Activated CD8-positive, alpha-beta memory T cell treated with anti-CD3 and anti-CD28 coated beads, Interleukin-2, amount 50 U/mL, for 1 hour (primary cell): ENCODE data around the gene POLE2.
"Not testable (repeated sequence)": the region's sequence is repeated elsewhere in the genome, so short reads cannot be mapped to it uniquely, and the experiment has no call there.

Experiments
- DNase-seq: peaks from one replicate; pipeline ENCODE4 v3.0.0-alpha.2; 2020; ENCODE audit errors: extremely low read depth

POLE2 gene, protein sequence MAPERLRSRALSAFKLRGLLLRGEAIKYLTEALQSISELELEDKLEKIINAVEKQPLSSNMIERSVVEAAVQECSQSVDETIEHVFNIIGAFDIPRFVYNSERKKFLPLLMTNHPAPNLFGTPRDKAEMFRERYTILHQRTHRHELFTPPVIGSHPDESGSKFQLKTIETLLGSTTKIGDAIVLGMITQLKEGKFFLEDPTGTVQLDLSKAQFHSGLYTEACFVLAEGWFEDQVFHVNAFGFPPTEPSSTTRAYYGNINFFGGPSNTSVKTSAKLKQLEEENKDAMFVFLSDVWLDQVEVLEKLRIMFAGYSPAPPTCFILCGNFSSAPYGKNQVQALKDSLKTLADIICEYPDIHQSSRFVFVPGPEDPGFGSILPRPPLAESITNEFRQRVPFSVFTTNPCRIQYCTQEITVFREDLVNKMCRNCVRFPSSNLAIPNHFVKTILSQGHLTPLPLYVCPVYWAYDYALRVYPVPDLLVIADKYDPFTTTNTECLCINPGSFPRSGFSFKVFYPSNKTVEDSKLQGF

DNA sequence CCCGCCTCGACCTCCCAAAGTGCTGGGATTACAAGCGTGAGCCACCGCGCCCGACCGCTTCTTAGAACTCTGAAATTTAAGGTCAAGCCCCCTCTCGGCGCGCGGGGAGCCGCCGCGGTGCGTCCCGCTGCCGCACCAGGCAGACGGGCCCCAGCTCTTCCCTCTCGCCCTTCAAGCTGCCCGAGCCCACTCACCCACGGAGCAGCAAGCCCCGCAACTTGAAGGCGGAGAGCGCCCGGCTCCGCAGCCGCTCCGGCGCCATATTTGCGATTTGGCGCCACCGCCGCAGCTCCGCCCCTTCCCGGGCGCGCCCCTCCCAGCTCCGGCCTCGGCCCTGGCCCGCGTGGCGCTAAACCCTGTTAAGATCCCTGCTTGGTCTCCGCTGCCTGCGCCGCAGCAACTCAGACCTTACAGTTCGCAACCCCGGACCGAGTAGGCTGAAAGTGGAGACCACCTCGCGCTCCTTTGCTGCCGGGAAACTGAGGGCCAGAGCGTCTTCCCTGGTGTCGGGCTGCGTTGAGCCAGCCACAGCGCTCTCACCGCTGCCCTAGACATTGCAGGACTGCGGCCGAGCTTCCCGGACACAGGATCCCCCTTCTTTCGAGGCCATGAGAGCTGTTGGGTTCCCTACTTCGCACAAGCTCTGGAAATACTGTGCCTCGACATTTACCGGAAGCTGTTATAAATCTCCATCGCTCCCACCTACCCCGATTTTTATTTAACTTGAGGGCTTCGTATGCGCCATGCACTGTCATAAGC, at the start of gene POLE2:
Gene POLE2 (minus strand): TSS at position 273 of the 759 bp plus-strand sequence. CDS start 11 bp downstream, at position 262.
- no peak for DNase-seq

DNA sequence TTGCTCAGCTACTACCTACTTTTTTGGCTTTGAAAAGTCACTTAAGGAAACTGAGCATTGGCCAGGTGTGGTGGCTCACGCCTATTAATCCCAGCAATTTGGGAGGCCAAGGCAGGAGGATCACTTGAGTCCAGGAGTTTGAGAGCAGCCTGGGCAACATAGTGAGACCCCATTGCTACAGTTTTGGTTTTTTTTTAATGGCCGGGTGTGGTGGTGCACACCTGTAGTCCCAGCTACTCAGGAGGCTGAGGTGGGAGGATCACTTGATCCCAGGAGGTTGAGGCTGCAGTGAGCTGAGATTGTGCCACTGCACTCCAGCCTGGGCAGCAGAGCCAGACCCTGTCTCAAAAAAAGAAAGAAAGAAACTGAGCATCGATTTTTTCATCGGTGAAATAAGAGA, 47.7 kb upstream of the POLE2 start:
- not testable (repeated sequence) for DNase-seq

DNA sequence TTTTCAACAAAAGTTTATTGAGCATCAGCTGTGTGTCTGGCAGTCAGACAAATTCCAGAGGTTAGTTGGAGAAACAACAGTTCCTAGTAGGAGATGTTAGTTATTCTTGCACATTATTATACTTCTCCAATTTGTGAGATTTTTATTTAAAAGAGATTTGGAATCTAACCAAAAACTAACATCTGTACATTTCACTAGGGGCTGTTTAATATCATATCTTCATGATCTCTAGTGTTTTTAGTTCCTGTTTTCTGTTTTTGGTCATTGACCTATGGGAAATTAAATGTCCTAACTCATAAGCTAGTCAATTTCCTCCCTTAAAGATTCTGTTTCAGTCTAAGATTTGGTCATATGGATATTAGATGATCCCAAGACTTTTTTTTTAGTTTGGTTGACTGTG, 45.8 kb upstream of the POLE2 start:
- DNase-seq = no peak

DNA sequence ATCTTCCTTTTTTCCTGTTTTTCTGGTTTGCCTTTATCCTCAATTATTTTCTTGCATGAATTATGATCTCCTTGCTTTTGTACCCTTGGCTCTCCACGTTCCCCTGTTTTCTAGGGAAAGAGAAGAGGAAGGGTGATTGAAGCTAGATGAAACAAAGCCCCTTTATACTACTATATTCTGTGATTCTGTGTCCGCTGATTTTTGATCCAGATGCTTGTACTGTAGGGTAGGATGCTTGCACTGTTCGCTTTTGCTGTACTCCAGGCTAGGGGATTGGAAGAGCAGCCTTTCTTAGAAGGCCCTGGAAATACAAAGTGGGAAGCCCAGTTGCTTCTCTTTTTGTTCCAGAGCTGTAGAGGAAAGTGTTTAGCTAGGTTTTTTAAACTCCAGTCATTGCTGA, 44.9 kb upstream of the POLE2 start:
- DNase-seq = no peak

DNA sequence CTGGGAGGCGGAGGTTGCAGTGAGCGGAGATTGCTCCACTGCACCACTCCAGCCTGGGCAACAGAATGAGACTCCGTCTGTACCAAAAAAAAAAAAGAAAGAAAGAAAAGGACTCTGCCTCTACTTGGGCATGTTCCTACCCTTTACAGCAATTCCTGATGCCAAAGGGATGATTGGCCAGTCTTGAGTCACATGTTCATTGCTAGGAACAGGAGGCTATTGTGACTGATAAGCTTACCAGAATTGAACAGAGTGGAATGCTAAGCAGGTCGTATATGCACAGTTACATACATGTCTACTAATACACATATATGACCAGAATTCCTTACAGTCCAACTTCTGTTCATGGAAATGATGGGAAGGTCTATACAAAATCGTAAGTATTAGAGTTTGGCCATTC, 39.2 kb upstream of the POLE2 start:
- no peak for DNase-seq

DNA sequence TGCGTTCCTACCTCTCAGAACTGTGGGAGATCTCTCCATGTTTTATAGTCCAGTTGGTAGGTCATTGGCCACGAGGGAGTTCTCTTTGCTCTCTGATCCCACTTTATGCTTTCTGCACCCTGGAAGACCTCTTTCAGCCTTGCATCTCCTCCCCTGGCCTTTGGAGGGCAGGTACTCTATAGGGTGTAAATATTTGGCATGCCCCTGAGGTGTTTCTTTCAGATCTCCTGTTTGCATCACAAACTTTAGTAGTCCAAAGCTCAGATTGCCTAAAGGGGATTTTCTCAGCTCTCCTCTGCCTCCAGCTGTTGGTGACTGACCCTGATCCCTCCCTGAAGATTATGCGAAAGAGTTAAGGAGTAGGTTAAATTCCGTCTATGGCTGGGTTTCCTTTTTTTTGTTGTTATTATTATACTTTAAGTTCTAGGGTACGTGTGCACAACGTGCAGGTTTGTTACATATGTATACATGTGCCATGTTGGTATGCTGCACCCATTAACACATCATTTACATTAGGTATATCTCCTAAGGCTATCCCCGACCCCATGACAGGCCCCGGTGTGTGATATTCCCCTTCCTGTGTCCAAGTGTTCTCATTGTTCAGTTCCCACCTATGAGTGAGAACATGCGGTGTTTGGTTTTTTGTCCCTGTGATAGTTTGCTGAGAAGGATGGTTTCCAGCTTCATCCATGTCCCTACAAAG, 33.9 kb upstream of the POLE2 start:
- not testable (repeated sequence) for DNase-seq

DNA sequence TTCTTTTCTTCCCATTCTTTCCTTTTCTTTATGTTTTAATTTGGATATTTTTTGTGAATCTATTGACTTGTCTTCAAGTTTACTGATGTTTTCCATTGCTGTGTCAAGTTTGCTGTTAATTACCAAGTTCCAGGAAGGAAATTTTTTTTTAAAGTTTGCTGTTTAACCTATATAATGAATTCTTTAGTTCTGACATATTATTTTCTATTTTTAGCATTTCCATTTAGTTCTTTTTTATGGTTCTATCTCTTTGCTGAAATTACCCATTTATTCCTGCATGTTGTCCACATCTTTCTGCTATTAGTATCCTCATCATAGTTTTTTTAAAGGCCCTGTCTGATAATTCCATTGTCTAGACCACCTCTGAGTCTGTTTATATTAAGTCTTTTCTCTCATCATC, 32.7 kb upstream of the POLE2 start:
- no peak for DNase-seq

DNA sequence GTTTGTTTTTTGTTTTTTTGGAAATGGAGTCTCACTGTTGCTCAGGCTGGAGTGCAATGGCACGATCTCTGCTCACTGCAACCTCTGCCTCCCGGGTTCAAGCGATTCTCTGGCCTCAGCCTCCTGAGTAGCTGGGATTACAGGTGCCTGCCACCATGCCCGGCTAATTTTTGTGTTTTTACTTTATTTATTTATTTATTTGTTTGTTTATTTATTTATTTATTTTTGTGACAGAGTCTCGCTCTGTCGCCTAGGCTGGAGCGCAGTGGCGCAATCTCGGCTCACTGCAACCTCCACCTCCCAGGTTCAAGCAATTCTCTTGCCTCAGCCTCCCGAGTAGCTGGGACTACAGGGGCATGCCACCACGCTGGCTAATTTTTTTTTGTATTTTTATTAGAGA, 23.0 kb upstream of the POLE2 start:
- DNase-seq = not testable (repeated sequence)

DNA sequence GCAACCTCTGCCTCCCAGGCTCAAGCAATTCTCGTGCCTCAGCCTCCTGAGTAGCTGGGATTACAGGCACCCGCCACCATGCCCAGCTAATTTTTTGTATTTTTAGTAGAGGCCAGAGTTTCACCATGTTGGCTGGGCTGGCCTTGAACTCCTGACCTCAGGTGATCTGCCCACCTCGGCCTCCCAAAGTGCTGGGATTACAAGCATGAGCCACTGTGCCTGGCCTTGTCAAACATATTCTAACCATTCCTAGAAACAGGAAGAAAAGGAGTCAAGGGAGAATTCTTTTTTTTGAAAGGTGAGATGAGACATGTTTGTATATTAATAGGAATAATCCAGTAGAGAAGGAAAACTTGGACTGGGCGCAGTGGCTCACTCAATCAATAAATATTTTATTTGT, 16.5 kb upstream of the POLE2 start:
- DNase-seq = not testable (repeated sequence)

DNA sequence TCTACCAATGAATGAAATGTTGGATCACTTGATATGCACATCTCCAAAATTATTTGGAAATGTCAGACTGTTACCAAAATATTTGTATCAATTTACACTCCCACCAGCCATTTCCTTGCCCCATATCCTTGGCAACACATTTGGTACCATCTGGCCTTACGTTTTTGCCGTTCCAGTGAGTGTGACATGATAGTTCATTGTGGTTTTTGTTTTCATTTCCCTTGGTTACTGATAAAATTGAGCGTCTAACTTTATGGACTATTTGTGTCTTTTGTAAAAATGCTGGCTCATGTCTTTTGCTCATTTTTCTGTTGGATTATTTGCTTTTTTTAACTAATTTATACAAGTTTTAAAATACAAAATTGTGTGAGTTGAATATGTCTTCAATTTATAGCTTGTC, 16.0 kb upstream of the POLE2 start:
- DNase-seq = no peak

DNA sequence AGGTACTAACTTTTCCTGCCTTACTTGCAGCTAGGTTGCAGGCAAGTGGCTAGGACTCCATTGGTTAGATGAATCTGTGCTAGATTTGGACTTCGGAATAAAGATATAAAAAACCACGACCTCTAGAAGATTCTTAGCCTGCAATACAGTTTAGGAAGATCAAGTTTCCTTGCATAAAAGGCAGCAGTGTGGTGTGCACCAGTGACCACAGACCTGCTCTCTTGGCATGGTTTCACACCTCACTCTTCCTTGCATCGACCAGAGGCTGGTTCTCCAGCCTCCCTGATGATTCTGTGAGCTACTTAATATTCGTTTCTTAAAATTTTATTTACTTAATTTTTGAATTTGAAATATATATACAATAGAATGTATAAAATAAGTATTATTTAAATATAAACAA, 14.7 kb upstream of the POLE2 start:
- no peak for DNase-seq

DNA sequence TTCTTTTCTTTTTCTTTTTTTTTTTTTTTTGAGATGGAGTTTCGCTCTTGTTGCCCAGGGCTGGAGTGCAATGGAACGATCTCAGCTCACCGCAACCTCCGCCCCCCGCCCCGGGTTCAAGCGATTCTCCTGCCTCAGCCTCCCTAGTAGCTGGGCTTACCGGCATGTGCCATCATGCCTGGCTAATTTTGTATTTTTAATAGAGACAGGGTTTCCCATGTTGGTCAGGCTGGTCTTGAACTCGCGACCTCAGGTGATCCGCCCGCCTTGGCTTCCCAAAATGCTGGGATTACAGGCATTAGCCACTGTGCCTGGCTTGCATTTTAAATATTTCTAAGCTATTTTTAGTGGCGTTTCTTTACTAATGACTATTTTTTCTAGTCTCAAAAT, 5.7 kb upstream of the POLE2 start:
- DNase-seq = not testable (repeated sequence)

DNA sequence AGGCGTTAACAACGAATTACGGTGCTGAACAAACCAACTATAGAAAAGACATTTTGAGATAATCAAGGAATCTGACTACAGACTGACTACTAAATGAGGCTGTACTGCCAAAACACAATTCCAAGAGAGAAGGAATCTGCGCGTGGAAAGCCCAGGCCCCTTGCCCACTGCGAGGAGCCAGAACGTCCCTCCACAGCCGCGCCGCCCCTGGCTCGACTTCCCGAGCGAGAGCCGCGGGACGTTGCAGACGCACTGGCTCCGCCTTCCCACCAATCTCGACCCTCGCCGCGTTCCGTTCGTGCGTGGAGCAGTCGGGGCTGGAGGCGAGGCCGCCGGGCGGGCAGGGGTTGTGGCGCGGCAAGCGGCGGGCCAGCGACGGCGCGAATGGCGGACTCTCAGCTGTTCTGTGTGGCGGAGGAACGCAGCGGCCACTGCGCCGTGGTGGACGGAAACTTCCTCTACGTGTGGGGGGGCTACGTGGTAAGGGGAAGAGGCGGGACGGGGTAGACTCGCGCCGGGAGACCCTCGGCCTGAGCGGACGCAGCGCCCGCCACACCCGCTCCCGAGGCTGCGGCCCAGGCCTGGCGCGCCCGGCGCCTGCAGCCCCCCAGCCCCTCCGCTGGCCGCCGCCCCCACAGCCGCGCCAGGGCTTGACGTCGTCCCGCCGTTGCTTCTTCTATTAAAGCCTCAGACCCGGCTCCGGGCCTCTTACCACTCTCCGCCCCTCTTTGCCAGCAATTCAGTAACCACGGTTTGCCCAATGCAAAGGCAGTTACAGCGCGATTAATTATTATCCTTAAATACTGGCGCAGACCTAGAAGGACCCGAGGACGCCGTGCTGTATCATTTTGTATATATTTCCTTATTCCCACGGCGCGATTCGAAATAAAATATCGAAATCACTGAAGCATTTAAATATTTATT, 5.1 kb upstream of the POLE2 start, which contains the start of gene KLHDC1:
Gene KLHDC1 (plus strand): TSS at position 310 of the 924 bp plus-strand sequence. CDS start 75 bp downstream, at position 385.
- DNase-seq = peak; percentile 49

DNA sequence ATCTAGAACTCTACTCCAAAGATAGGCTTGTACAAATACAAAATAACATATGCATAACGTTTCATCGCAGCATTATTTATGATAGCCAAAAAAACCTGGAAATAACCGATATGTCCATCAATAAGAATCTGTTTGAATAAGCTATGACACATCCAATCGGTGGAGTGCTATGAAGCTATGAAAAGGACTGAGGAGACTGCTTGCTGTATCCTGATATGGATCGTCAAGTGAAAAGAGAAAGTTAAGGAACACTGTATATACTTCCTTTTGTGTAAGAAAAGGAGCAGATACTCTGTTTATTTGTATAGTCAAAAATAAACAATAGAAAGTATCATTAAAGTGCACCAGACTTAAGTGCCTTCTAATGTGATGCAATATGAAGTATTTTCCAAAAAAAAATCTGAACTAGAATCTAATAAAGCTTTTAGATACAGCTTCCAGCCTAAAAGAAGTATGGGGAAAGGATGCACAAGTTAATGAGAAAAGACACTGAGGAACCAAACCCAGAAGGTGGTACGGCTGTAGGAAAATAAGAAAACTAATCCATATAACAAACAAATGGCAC, 4.3 kb upstream of the POLE2 start:
- no peak for DNase-seq

DNA sequence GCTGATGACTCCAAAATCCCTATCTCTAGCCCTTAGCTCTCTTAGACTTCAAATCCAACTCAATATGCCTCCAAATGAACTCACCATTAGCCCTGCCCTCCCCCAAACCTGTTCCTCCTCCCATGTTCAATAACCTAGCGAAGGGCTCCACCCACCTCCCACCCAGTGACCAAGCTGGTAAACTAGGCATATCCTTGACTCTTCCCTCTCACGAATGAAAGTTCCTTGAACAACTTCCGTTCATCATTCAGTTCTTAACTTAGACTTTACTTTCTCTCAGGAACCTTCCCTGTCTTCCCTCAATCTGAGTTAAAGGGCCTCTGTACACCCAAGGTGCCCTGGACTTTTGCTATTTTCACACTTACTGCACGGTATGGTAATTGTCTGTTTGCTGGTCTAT, 3.0 kb upstream of the POLE2 start:
- DNase-seq = no peak

DNA sequence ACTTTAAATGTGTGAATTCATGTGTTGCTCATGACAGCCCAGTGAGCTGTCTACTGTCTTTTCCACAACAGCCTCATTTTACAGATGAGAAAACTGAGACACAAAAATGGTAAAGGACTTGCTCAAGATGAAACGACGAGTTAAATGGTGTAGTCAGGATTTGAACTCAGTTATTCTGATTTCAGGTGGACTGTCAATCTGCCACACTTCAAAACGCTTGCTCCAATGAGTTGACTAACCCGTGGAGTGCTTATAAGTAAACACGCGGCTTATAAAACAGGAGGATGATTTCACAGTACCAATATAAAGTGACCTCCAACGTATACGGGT, 652 bp upstream of the POLE2 start:
- DNase-seq = no peak

DNA sequence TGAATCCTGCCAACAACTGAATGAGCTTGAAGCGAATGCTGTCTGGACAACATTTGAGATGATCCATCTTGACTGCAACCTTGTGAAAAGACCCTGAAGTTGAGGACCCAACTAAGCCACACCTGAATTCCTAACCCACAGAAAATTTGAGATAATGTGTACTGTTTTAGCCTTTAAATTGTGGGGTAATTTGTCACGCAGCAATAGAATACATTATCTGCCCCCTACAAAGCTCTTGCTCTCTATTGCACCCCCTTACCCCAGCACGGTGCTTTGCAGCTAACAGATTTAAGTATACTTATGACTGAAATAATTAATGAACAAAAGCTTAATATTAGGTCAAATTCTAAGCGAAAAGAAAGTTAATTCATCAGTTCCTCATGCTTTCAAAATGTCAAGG, 1.6 kb downstream of the POLE2 start:
- no peak for DNase-seq

DNA sequence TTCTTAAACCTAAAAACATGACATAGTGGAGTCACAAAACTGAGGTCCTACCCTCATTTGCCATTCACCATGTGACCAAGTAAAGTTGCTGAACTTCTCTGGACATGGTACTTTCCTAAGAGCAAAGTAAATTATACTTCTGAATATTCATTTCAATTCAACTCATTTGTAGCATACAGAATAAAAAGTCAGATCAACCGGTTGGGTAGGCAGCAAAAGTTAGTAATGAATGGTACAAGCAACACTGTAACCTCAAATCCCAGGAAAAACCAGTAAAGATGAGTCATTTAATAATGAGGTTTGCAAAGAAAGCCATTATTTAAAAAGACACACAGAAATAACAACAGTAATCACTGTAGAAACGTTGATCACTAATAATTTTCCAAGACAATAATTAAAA, 8.7 kb downstream of the POLE2 start:
- no peak for DNase-seq

DNA sequence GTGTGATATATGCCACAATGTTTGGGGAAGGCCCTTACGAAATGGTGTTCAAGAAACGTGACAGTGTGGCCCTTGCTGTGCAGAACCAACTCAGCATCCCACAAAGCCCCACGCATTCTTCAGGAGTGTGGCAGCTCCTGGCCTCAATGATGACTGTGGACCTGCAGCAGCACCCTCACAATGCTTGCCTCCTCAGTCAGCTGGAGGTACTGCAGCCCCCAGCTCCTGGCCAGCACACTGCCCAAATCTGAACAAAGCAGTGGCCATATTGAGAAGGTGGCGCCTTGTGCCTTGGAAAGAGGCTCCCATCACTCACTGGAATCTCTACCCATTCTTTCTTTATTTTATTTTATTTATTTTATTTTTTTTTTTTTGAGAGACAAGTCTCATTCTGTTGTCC, 10.4 kb downstream of the POLE2 start:
- no peak for DNase-seq

DNA sequence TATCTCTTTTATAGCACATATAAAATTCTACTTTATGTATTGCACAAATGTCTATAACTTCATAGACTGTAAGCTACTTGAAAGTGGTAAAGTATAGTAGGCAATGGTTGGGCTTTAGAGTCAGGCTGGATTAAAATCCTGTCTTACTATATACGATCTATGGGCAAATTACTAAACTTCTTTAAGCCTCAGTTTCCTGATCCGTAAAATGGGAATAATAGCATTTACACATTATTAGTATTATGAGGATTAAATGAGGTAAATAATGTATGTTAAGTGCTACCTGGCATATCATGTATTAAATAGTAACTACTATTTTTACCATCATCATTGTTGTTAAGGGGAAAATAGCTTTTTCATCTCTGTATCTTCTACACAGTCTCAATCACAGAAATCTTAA, 14.4 kb downstream of the POLE2 start:
- no peak for DNase-seq

DNA sequence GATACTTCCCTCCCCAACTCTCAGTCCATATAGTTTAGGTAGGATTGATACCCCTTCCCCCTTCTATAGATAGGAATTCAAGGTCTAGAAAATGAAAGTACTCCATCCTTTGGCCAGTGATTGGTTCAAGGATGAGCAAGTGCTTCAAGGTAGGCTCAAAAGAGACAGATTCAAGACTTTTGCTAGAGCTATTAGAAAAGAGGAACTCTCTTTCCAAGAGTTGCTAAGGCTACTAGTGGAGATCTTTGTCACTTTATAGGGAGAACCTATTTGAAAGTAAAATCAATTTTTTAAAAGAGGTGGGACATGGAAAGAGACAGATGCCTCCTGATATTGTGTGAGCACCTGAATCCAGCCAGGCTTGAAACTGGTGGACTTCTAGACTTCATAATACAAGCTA, 17.5 kb downstream of the POLE2 start:
- no peak for DNase-seq
